Measurements from ENCODE around the gene CLDN5.

The CLDN5 gene

GRCh38 chr22:19514831-19515565 lies 9.2 kb downstream of the CLDN5 start:
- DNase-seq (ENCODE audit: low read depth), result no peak
- no peak for TF ChIP-seq CTCF (IDR thresholded peaks at IDR 0.05; ENCODE audit: low read depth, low read length, missing control alignments)
- in situ Hi-C loops (cut with HindIII; ENCODE audit: low sequenced_read_pairs), result no loop called here
- H3K4me3 ChIP-seq (ENCODE audit: low read depth, low read length), result no peak overlapping the region

GRCh38 chr22:19513823-19514222 lies 10.4 kb downstream of the CLDN5 start:
- no peak for TF ChIP-seq CTCF (IDR thresholded peaks at IDR 0.05; ENCODE audit: low read depth, low read length, missing control alignments)
- in situ Hi-C loops (cut with HindIII; ENCODE audit: low sequenced_read_pairs), result no loop called here
- no peak overlapping the region for H3K4me3 ChIP-seq (ENCODE audit: low read depth, low read length)
- DNase-seq (ENCODE audit: low read depth), result no peak

GRCh38 chr22:19510919-19511341 lies 13.3 kb downstream of the CLDN5 start:
- TF ChIP-seq CTCF (IDR thresholded peaks at IDR 0.05; ENCODE audit: low read depth, low read length, missing control alignments), result no peak
- in situ Hi-C loops (cut with HindIII; ENCODE audit: low sequenced_read_pairs), result no loop called here
- no peak overlapping the region for H3K4me3 ChIP-seq (ENCODE audit: low read depth, low read length)
- no peak for DNase-seq (ENCODE audit: low read depth)

- no peak for TF ChIP-seq CTCF (IDR thresholded peaks at IDR 0.05; ENCODE audit: low read depth, low read length, missing control alignments)
- H3K4me3 ChIP-seq (ENCODE audit: low read depth, low read length), result no peak overlapping the region
- in situ Hi-C loops (cut with HindIII; ENCODE audit: low sequenced_read_pairs), result no loop called here
- DNase-seq (ENCODE audit: low read depth), result no peak
These were observed 14.3 kb downstream of the CLDN5 start for GRCh38 chr22:19509923-19510322.

- in situ Hi-C loops (cut with HindIII; ENCODE audit: low sequenced_read_pairs), result no loop called here
- TF ChIP-seq CTCF (IDR thresholded peaks at IDR 0.05; ENCODE audit: low read depth, low read length, missing control alignments), result no peak
- no peak for DNase-seq (ENCODE audit: low read depth)
- H3K4me3 ChIP-seq (ENCODE audit: low read depth, low read length), result no peak overlapping the region
These were observed 15.0 kb downstream of the CLDN5 start for GRCh38 chr22:19509191-19509590.

- no peak for TF ChIP-seq CTCF (IDR thresholded peaks at IDR 0.05; ENCODE audit: low read depth, low read length, missing control alignments)
- H3K4me3 ChIP-seq (ENCODE audit: low read depth, low read length), result no peak overlapping the region
- in situ Hi-C loops (cut with HindIII; ENCODE audit: low sequenced_read_pairs), result no loop called here
- no peak for DNase-seq (ENCODE audit: low read depth)
These were observed 16.0 kb downstream of the CLDN5 start for GRCh38 chr22:19508024-19508776.
